GM23338 (cell line): Measurements from ENCODE around the gene SPARC. TPM values are rescaled to one million over a fixed set of nuclear protein-coding genes. Genes with fewer than 3 reads are reported as not detected.

Experiments
- ATAC-seq: fragments of 200-7000 bp; cut with Tn5 transposase; 3 replicates; pipeline ENCODE4 v1.9.1; 2020
- DNase-seq: peaks from one replicate; pipeline ENCODE4 v3.0.0-alpha.2; 2015; ENCODE audit warnings: low spot score
- H2AFZ ChIP-seq: fragments of 200-600 bp; sonication (generic); 2 replicates; pipeline ENCODE4 v1.8.0; 2016; ENCODE audit warnings: antibody characterized with exemption, mild to moderate bottlenecking, moderate library complexity
- H3F3A ChIP-seq: fragments of 200-600 bp; sonication (generic); replicated peaks from 2 replicates; pipeline ENCODE4 v1.8.0; 2017; ENCODE audit warnings: antibody characterized with exemption, mixed run types, low read depth
- H3K27ac ChIP-seq: fragments of 200-600 bp; sonication (generic); 2 replicates; pipeline ENCODE4 v1.6.1; 2016; ENCODE audit warnings: low read depth
- H3K27me3 ChIP-seq: fragments of 200-600 bp; sonication (generic); 2 replicates; pipeline ENCODE4 v1.8.0; 2016; ENCODE audit warnings: mild to moderate bottlenecking, mixed run types, moderate library complexity; ENCODE audit not compliant: insufficient read depth
- H3K36me3 ChIP-seq: fragments of 200-600 bp; sonication (generic); 2 replicates; pipeline ENCODE4 v1.8.0; 2016; ENCODE audit warnings: mild to moderate bottlenecking; ENCODE audit not compliant: insufficient read depth
- H3K4me1 ChIP-seq: fragments of 200-600 bp; sonication (generic); 2 replicates; pipeline ENCODE4 v1.8.0; 2016; ENCODE audit warnings: mild to moderate bottlenecking, moderate library complexity; ENCODE audit not compliant: insufficient read depth
- H3K4me2 ChIP-seq: fragments of 200-600 bp; sonication (generic); 2 replicates; pipeline ENCODE4 v1.7.1; 2017; ENCODE audit warnings: mixed run types
- H3K4me3 ChIP-seq: fragments of 200-600 bp; sonication (generic); 2 replicates; pipeline ENCODE4 v1.6.1; 2016; ENCODE audit warnings: mixed run types
- H3K79me2 ChIP-seq: fragments of 200-600 bp; sonication (generic); replicated peaks from 2 replicates; pipeline ENCODE4 v1.8.0; 2017; ENCODE audit warnings: mild to moderate bottlenecking; ENCODE audit not compliant: insufficient read depth
- H3K9me2 ChIP-seq: fragments of 200-600 bp; sonication (generic); 2 replicates; pipeline ENCODE4 v1.8.0; 2017; ENCODE audit not compliant: insufficient read depth
- H4K20me1 ChIP-seq: fragments of 200-600 bp; sonication (generic); replicated peaks from 2 replicates; pipeline ENCODE4 v1.8.0; 2017; ENCODE audit warnings: mild to moderate bottlenecking; ENCODE audit not compliant: insufficient read depth
- H3K27ac Mint-ChIP-seq: 2 replicates; pipeline ENCODE4 v1.8.0; 2020; ENCODE audit warnings: inconsistent platforms, mild to moderate bottlenecking, moderate library complexity, mixed read lengths
- H3K27me3 Mint-ChIP-seq: 3 replicates; pipeline ENCODE4 v1.8.0; 2022; ENCODE audit warnings: low read depth, mild to moderate bottlenecking, moderate library complexity, mixed read lengths, inconsistent platforms; ENCODE audit not compliant: insufficient read depth, poor library complexity
- H3K36me3 Mint-ChIP-seq: 3 replicates; pipeline ENCODE4 v1.8.0; 2021; ENCODE audit warnings: low read depth, mild to moderate bottlenecking, inconsistent platforms, moderate library complexity, mixed read lengths
- H3K4me1 Mint-ChIP-seq: 3 replicates; pipeline ENCODE4 v1.8.0; 2020; ENCODE audit warnings: mild to moderate bottlenecking, inconsistent platforms, mixed read lengths
- H3K4me3 Mint-ChIP-seq: 3 replicates; pipeline ENCODE4 v1.8.0; 2021; ENCODE audit warnings: moderate library complexity, mild to moderate bottlenecking, inconsistent platforms, mixed read lengths
- H3K9me3 Mint-ChIP-seq: 3 replicates; pipeline ENCODE4 v1.8.0; 2020; ENCODE audit warnings: moderate library complexity, mild to moderate bottlenecking, inconsistent platforms, mixed read lengths
- CREB1 ChIP-seq: fragments of 250-450 bp; sonication (Bioruptor Pico); IDR thresholded peaks from 2 replicates; pipeline ENCODE4 v1.5.0; 2020; ENCODE audit warnings: low read depth, mild to moderate bottlenecking, moderate library complexity
- EZH2 ChIP-seq: fragments of 200-600 bp; sonication (generic); IDR thresholded peaks from one replicate; pipeline ENCODE4 v1.8.0; 2017; ENCODE audit warnings: antibody characterized with exemption, mild to moderate bottlenecking, low read depth; ENCODE audit not compliant: unreplicated experiment
- EZH2phosphoT487 ChIP-seq: fragments of 200-600 bp; sonication (generic); IDR thresholded peaks from one replicate; pipeline ENCODE4 v1.8.1; 2018; ENCODE audit warnings: antibody characterized with exemption; ENCODE audit not compliant: unreplicated experiment
- POLR2AphosphoS5 ChIP-seq: IDR thresholded peaks from 2 replicates; pipeline ENCODE4 v1.6.1; 2016; ENCODE audit warnings: antibody characterized with exemption, low read depth
- ZNF114 ChIP-seq: fragments of 250-450 bp; sonication (Bioruptor Pico); IDR thresholded peaks from 2 replicates; pipeline ENCODE4 v1.5.0; 2020; ENCODE audit warnings: mild to moderate bottlenecking, moderate library complexity
- ZNF331 ChIP-seq: fragments of 250-450 bp; sonication (Bioruptor Pico); IDR thresholded peaks from 2 replicates; pipeline ENCODE4 v1.5.0; 2020; ENCODE audit warnings: low read depth, mild to moderate bottlenecking, moderate library complexity
- ZNF462 ChIP-seq: fragments of 250-450 bp; sonication (Bioruptor Pico); IDR thresholded peaks from 2 replicates; pipeline ENCODE4 v1.5.0; 2020; ENCODE audit warnings: mild to moderate bottlenecking, moderate library complexity
- polyA plus RNA-seq: library from polyadenylated mRNA; unstranded; fragments of >200 nt; fragmentation: Nextera tagmentation; extraction: Ambion mirVana; gene quantifications from 2 replicates; pipeline ENCODE4 v1.2.1, GENCODE V29; 2016
- total RNA-seq: library from RNA; depleted of rRNA; stranded (reverse); fragments of >200 nt; shearing (Covaris generic); gene quantifications from 2 replicates; pipeline ENCODE4 v1.2.3, GENCODE V29; 2014
- TF ChIP-seq, protein P1 (sequence below): IDR thresholded peaks from 2 replicates; pipeline ENCODE4 v1.6.1; 2016; ENCODE audit warnings: antibody characterized with exemption
- TF ChIP-seq, protein P2 (sequence below): IDR thresholded peaks from one replicate; pipeline ENCODE4 v1.6.1; 2018; ENCODE audit warnings: antibody characterized with exemption; ENCODE audit not compliant: unreplicated experiment
- TF ChIP-seq, protein P3 (sequence below), 2 experiments: fragments of 200-600 bp in 1 of 2; sonication (generic) in 1 of 2; conservative IDR thresholded peaks; 2 replicates each; pipeline versions ENCODE4 v1.5.1 to v1.6.1; 2016 to 2017; ENCODE audit warnings: antibody characterized with exemption in 2 of 2, low read depth in 2 of 2, mild to moderate bottlenecking in 2 of 2, moderate library complexity in 1 of 2

SPARC gene
- total and polyA plus RNA-seq, 2 experiments from 2014 or later = 218 to 225 TPM

GRCh38 chr5:151643388-151643787 lies 43.3 kb downstream of the SPARC start (continued):
- TF ChIP-seq ZNF462 (CRISPR knock-in tag) (no peak), EZH2phosphoT487 (no peak), ZNF331 (no peak), POLR2AphosphoS5 (no peak)
- TF ChIP-seq, protein P1, sequence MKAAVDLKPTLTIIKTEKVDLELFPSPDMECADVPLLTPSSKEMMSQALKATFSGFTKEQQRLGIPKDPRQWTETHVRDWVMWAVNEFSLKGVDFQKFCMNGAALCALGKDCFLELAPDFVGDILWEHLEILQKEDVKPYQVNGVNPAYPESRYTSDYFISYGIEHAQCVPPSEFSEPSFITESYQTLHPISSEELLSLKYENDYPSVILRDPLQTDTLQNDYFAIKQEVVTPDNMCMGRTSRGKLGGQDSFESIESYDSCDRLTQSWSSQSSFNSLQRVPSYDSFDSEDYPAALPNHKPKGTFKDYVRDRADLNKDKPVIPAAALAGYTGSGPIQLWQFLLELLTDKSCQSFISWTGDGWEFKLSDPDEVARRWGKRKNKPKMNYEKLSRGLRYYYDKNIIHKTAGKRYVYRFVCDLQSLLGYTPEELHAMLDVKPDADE = no peak

DNA sequence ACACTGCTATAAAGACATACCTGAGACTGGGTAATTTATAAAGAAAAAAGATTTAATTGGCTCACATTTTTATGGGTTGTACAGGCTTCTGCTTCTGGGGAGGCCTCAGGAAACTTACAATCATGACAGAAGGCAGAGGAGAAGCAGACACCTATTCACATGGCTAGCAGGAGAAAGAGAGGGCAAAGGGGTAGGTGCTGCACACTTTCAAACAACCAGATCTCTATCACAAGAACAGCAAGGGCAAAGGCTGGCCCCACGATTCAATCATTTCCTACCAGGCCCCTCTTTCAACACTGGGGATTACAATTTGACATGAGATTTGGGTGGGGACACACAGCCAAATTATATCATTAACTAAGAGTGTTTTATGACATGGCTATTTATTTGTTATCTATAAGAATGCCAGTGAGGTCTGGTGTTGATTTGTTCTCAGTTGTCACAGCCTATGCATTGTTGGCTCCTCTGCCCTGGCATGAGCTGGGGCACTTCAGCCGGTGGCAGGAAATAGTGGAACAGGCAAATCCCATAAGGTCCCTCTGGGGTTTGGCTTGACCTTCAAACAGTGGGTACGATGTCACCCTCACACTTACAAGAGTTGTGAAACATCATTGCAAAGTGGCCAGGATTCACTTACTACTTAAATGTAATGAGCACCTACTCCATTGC lies 44.1 kb downstream of the SPARC start:
- H3K4me3 ChIP-seq = no peak overlapping the region
- H4K20me1 ChIP-seq = no peaks in the 10 kb centered on the region; the same call in none of the 2 replicates
- no peak overlapping the region for H3K27ac ChIP-seq
- no peak for ATAC-seq
- no peak for DNase-seq
- Mint-ChIP-seq H3K4me1 (peaks cover 2% of the 10 kb centered on the region; the same call in 2 of the 3 replicates), H3K4me3 (no peak overlapping the region), H3K27ac (no peak overlapping the region), H3K27me3 (peaks cover 3% of the 10 kb centered on the region), H3K9me3 (no peaks in the 10 kb centered on the region; the same call in 2 of the 3 replicates), H3K36me3 (no peaks in the 10 kb centered on the region)
- H3K27me3 ChIP-seq = no peaks in the 10 kb centered on the region
- H3K4me2 ChIP-seq = no peak overlapping the region
- no peaks in the 10 kb centered on the region for H3K79me2 ChIP-seq
- no peak overlapping the region for H2AFZ ChIP-seq
- H3K4me1 ChIP-seq = no peaks in the 10 kb centered on the region
- no peaks in the 10 kb centered on the region for H3K36me3 ChIP-seq
- H3K9me2 ChIP-seq = no peaks in the 10 kb centered on the region
- no peaks in the 10 kb centered on the region for H3F3A ChIP-seq
- TF ChIP-seq EZH2 (no peak), CREB1 (CRISPR knock-in tag) (no peak), ZNF331 (no peak), ZNF114 (CRISPR knock-in tag) (no peak), EZH2phosphoT487 (no peak), POLR2AphosphoS5 (no peak)
- TF ChIP-seq, protein P2, sequence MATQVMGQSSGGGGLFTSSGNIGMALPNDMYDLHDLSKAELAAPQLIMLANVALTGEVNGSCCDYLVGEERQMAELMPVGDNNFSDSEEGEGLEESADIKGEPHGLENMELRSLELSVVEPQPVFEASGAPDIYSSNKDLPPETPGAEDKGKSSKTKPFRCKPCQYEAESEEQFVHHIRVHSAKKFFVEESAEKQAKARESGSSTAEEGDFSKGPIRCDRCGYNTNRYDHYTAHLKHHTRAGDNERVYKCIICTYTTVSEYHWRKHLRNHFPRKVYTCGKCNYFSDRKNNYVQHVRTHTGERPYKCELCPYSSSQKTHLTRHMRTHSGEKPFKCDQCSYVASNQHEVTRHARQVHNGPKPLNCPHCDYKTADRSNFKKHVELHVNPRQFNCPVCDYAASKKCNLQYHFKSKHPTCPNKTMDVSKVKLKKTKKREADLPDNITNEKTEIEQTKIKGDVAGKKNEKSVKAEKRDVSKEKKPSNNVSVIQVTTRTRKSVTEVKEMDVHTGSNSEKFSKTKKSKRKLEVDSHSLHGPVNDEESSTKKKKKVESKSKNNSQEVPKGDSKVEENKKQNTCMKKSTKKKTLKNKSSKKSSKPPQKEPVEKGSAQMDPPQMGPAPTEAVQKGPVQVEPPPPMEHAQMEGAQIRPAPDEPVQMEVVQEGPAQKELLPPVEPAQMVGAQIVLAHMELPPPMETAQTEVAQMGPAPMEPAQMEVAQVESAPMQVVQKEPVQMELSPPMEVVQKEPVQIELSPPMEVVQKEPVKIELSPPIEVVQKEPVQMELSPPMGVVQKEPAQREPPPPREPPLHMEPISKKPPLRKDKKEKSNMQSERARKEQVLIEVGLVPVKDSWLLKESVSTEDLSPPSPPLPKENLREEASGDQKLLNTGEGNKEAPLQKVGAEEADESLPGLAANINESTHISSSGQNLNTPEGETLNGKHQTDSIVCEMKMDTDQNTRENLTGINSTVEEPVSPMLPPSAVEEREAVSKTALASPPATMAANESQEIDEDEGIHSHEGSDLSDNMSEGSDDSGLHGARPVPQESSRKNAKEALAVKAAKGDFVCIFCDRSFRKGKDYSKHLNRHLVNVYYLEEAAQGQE = no peak
- TF ChIP-seq, protein P3, sequence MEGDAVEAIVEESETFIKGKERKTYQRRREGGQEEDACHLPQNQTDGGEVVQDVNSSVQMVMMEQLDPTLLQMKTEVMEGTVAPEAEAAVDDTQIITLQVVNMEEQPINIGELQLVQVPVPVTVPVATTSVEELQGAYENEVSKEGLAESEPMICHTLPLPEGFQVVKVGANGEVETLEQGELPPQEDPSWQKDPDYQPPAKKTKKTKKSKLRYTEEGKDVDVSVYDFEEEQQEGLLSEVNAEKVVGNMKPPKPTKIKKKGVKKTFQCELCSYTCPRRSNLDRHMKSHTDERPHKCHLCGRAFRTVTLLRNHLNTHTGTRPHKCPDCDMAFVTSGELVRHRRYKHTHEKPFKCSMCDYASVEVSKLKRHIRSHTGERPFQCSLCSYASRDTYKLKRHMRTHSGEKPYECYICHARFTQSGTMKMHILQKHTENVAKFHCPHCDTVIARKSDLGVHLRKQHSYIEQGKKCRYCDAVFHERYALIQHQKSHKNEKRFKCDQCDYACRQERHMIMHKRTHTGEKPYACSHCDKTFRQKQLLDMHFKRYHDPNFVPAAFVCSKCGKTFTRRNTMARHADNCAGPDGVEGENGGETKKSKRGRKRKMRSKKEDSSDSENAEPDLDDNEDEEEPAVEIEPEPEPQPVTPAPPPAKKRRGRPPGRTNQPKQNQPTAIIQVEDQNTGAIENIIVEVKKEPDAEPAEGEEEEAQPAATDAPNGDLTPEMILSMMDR (conservative IDR thresholded peaks at IDR 0.05; ENCODE audit: low read depth in 2 of 2) = no peak
